GM04503 (cell line): ENCODE measurements around the gene TTLL11.

Source experiments
- DNase-seq: peaks from one replicate; pipeline ENCODE4 v3.0.0-alpha.2; 2012; ENCODE audit warnings: low read depth

The TTLL11 gene

DNA sequence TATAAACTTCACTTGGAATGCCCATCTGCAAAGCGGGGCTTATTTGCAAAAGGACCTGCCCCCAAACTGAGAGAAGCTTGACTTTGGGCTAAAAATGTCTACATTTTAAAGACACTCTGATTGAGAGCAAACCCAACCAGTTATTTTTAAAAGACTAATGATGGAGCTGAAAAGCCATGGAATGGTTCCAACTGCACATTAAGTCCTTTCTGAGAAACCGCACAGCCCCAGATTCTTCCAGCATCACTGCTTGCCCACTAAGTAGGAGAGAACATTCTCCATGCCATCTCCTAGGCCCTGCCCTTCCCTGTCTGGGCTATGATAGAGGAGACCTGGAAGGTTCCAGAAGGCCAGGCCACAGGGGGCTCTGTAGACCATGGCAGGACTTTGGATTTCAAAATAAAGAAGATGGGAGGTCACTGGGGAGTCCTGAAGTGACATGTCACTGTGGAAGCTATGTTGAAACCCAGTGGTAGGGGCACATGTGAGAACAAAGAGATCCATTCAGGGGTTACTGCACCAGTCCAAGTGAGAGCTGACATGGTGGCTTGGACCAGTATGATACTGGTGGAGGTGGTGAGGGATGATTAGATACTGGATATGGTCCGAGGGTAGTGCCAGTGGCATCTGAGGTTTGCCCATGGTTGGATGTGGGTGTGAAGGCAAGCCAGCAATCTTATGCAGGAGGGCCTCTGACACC is 262.5 kb downstream of the TTLL11 start:
- no peak for DNase-seq

DNA sequence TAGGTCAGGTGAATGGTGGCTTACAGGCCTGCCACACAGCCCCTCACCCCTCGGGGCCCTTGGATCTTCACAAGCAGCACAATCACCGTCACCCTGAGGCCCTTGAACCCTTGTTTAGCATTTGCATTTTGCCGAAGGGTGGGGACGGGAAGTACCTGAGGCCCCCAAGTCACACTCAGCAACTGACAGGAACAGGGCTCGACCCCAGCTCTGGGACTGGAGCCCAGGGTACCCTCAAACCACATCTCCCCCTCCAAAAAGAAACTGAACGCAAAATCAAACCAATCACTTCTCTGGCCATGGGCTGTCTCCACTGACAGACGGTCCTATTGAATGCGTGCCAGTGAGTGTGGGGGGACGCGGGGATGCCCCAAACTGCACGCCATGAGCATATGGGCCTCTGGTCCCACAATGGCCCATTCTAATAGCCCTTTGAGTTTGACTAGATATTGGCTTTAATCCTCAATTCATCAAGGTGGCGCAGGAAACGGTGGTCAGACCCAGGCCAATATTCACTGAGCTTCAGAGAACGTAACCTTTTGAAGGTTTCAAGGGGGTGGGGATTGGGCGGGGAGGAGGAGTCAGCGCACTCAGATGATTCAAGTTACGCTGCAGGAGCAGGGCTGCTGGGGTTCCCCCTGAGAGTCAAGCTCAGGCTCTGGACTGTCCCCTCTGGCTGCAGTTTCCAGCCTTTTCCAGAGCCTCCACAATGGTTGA is 265.7 kb downstream of the TTLL11 start:
- no peak for DNase-seq

DNA sequence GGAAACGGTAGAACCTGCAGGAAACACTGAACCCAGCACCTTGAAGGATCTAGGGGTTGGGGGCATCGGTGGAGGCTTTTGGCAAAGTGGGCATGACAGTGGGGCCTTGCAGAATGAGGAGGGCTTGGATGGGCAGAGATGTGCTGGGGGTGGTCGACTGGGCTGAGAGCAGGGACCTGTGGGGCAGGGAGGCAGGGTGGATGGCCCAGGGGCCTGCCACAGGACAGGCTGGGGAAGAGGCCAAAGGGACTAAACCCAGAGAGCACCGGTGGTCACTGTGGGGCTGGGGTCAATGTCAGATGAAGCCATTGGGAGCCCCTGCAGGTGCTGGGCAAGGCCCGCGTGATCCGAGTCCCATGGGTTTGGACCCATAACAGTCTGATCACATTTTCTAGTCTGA is 266.4 kb downstream of the TTLL11 start:
- no peak for DNase-seq

DNA sequence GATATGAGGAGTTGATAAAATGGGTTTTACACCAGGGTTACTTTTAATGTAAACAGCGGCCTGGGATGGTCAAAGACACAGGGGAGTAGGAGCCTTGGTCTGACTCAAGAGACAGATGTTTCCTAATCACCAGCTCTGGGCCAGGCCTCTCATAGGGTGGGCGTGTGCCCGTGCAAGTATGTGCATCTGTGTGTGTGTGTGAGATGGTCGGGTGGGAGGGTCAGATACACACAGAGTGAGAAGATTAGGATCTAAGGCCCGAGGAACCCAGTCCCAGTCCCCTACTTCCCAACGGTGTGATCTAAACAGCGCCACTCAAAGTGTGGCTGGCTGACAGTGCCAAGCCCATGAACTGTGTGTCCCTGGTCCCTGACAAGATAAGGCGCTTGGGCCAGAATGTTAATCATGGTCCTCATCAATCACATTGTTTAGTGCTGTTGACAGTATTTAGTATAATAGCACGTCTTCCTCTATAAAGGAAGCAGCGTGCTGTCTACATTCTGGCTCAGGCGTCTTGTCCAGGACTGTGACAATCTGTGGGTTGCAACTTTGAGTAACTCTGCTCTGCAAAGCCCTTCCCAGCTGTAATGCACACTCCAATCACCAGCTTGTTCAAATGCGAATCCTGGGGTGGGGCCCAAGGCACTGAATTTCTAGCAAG is 267.9 kb downstream of the TTLL11 start:
- DNase-seq = no peak

DNA sequence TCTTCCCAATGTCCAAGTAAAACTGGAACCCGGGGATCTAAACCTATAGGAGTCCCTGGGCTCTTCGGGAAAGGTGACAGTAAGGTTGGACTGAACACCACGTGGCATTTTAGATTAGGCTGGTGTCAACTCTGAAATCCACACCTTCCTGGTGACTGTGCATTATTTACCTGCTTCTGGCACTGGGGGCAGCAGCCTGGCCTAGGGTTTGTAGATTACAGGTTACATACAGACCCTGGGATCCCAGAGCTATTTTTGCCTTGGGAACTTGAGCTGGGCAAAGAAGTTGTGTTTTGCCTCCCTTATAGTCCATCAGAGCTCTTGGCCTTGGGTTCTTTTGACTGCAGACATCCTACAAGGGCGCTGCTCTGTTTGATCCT is 268.5 kb downstream of the TTLL11 start:
- DNase-seq = no peak

DNA sequence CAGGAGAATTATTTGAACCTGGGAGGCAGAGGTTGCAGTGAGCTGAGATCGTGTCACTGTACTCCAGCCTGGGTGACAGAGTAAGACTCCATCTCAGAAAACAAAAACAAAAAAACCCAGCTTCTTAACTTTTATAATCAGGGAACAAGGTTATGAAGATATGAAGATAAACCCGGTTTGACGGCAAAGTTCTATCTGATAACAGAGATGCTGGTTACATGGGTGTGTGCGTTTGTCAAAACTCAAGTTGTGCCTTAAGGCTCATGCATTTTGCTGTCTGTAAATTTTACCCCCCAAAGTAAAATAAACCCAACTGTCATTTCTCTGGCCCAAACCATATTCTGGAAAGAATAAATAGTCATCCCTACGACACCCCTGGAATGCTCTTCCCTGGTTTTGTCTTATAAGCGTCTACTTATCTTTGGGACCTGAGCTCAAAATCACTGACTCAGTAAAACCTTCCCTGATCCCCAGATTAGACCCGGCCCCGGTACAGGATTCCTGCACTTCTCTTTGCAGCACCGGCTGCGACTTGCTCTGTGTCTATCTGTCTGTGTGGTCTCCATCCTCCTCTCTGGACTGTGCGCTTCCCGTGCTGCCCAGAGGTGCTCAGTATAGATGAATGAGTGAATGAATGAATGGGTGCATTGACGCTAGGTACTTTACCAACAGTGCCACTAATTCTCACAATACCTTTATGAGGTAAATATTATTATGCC is 269.5 kb downstream of the TTLL11 start:
- no peak for DNase-seq

DNA sequence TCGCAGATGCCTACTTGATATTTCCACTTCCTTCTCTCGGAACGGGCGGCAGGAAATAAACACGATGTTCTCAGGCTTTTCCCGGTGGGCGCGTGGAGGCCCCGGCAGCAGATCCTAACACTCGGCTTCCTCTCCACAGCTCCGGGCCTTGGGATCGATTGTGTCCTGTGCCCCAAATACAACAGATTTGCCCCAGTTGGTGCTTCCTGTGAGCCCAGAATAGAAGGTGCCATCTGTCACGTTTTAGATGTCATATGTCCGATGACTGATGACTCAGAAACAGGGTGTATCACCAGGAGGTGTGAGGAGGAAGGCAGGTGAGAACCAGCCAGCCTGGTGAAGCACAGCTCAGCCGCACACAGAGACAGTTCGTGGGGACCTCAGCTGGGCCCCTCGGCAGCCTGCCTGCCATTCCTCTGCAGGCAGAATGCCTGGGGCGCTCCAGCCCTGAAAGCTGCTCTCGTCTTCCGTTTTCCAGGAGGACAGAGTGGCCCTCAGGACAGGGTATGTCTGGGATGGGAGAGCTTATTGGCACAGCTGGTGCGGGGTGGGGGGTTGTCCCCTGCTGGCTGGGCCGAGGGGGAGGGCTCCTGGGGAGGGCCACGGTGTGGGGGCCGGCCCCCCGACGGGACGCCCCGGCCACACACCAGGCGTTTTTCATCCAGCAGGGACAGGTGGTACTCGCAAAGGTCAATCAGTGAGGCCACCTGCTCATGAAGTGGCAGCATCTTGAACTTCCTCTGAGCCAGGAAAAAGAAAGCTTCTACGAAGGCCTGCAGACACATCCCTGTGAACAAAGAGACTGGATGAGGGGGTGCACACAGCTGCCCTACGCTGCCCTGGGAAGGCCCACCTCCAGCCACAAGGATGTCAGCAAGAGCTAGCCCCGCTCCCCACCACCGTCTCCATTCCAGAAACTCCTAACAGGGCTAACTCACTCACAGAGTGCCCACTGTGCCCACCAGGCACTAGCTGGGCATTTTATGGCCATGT is 270.7 kb downstream of the TTLL11 start:
- DNase-seq = no peak

DNA sequence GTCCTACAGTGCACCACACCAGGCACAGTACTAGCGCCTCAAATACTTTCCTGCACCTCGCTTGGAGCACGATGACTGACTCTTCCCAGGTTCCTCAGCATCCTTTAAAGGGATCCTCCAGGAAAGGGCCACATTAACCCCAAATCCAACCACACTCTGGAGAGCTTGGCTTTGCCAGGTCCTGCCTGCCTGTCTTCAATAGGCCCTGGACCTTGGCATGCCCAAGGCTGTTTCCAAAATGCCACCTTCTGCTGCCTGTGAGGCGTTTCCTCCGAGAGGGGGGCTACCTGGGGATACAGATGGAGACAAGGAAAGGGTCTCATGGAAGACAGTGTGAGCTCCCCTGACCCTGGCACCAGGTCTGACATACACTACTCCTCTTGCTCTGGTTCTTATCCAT is 271.8 kb downstream of the TTLL11 start:
- no peak for DNase-seq

DNA sequence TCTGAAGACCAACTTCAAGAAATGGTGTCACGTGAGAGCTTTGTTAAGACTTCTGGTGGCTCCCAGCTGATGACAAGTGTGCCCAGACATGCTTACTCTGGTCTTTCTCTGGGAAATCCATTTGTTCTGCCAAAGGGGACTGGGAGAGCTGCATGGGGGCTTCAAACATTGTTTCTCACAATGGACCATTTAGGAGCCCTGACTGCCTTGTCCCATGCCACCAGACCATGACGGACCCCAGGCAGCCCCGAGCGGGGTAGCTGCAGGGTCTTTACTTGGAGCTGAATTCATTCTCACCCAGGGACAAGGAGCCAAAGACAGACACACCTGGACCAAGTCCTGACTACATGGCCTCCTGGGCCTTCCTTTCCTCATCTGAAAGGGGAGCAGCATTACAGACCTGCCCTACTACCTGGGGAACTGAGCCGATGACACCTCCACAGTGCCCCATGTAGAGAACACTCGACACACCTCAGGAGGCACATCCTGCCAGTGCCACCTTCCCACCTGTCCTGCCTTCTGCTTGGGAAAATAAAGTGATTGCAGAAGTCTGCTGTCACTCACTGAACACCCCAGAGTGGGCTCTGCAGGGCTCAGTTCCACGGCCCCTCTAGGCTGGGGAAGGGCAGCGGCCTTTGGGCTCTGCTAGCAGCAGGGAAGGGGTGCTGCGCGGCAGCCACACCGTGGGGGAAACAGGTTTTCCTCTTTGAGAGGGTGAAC is 272.7 kb downstream of the TTLL11 start:
- DNase-seq = no peak

DNA sequence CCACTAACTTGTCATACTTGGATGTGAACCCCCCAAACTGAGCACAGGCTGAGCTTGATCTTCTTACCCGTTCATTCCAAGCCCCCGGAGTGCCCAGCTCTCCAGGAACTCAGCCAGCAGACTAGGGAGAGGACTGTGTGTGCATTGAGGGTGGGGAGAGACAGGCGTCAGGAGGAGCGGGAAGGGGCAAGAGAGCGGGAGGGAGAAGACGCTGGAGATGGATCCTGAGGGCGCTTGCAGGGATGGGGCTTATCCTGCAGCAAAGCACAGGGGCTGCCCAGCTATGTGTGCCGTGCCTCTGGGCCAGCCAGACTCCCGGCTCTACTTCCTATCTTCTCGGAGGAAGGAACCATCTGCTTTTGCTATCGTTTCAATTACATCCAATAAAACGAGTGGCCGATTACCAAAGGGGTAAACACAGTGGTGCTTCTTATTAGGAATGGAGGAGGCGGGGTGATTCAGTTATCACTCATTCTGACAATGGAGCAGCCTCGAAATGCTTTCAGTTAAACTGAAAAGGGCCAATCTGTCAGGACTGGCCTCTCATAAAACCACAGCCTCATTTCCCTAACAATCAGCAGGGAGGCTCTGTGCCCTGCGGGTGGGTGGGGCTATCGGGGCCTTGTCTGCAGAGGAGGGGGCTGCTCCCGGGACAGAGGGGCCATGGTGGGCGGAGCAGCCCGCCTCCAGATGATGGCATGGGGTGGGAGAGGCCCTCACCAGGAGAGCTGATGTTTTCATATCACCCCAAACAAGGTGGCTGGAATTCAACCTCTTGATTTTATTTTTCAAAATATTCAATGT is 273.5 kb downstream of the TTLL11 start:
- DNase-seq = no peak

DNA sequence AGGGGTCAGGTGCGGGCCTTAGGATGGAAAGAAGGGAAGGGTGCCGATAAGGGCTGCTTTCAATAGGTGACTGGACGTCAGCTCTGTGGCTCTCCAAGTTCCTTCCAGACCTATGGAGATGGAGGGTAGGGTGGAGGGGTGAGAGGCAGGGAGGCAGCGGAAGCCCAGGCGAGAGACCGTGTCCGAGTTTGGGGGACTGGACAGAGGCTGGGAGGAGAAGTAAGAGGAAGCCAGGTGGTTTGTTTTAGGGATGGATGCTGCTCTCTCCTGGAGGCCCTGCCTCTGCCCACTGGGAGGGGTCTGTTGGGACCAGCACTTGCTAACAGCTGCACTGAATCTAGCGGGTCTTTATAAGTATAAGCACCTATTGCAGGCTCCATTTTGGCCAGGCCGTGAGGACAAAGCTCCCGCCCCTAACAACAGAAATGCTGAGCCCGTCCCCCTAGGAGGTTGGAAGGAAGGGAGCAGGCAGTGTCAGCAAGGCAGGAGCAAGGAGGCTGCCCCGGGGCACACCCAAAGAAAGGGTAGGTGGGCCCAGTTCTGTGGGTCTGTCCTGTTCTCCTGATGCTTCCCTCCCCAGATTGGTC is 274.2 kb downstream of the TTLL11 start:
- DNase-seq = no peak

DNA sequence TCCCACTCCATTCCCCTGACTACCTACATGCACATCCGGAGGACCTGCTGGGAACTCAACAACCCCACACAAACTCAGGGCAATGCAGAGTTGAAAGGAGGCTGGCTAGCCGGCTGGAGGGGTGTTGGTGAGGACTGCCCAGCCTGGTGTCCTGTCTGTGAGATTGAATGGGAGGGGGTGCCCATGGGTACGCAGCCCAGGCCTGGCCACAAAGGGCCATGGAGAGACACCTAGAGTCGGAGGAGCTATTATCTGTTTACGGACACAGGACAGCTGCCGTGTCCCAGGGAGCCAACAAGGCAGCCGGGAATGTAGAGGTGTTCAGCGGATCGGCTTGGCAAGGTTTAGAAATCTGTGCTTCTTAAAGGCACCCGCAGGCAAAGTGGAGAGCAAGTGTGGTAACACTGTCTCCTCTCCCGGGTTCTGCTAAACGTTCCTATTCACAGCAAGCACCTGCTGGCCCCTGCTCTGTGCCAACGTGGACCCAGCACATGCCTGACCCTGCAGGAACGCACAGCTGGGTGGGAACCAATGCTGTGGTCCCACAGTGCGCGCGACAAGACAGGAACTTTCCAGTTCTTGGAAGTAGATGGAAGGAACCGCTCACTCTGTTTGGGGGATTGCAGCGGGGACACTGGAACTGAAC is 275.0 kb downstream of the TTLL11 start:
- DNase-seq = no peak

DNA sequence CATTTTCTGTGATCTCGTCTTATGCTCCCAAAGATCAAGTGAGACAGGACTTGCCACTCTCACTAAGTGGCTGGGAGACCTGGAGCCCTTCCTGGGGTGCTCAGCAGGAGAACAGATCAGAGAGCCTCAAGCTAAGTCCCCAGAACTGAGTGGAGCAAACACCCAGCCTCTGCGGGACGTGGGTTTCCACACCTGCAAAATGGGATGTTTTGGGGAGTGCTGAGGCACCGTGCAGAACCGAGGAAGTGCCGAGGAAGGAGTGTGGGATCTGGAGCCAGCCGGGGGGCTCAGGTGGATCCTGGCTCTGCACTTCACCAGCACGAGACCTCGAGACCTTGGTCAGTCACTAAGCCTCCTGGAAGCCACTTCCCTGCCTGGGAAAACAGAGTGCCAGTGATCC is 275.6 kb downstream of the TTLL11 start:
- DNase-seq = no peak

DNA sequence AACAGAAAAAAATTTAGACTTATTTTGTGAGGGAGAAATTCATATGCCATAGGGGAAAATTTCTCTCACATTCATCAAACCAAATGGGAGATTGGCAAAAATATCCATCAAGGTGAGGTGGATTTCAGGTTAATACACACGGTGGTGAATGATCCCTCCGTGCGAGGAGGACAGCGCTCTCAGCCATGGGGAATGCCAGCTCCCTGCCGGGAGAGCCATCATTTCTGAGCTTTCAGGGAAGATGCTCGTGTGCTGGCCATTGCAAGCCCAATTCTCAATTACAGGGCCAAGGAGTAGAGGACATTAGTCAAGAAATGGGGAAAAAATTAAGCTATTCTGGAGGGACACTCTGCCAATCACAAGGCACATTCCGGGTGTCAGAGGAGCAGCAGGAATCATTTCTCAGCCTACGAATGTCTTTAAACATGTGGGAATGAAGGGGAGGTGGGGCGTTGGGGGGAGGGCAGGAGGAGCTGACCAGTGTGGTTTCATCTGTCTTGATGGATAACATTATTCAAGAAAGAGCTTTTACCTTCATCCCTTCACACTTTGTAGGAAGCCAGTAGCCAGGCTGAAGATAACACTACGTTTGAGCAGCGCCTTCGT is 276.2 kb downstream of the TTLL11 start:
- no peak for DNase-seq

DNA sequence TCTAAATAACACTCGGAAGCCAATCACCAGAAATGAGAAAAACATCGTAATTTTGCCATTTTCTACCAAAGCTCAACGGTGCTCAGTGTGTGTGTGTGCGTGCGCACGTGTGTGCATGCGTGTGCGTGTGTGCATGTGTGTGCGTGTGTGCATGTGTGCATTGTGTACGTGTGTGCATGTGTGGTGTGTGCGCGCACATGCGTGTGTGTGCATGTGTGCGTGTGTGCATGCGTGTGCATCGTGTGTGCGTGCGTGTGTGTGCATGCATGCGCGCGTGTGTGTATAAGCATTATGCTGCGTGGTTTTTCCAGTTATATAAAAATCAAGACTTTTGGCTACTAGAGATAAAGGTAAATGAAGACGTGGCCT is 276.7 kb downstream of the TTLL11 start:
- DNase-seq = no peak

DNA sequence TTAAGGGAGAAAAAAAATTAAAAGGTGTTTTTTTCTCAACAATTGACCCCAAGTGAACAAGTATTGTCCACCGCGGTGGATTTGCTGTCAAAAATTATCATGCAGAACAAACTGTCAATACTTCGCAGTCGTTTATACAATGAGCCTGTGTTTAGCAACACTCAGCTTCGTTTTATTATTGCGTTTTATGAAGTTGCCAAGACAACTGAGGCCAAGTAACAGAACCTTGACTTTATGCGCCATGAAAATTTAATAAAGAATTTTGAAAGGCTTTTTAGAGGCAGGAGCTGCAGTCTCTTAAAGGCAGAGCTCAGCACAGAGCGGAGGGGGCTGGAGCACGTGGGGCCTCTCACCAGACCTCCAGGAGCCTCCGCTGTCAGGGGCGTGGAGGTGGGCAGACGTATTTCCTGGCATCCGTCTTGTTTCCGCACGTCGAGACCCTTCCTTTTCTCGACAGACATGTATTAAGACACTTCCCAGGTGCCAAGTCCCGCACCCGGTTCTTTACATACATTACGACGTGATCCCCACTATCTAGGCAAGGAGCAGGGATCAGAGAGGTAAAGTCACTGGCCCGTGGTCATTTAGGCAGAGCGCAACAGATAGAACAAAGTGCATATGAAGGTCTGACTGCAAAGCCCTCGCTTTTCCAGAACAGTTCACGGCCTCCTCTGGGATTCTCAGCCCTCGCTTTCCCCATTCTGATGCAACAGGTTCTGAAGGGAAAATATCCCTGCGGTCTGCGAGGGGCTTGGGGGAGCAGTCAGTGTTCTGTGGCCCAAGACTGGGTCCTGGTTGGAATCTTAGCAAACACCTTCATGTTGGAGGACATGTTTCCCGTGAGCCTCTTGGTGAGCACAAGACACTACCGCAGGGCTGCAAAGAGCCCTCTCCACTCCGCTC is 277.3 kb downstream of the TTLL11 start:
- no peak for DNase-seq

DNA sequence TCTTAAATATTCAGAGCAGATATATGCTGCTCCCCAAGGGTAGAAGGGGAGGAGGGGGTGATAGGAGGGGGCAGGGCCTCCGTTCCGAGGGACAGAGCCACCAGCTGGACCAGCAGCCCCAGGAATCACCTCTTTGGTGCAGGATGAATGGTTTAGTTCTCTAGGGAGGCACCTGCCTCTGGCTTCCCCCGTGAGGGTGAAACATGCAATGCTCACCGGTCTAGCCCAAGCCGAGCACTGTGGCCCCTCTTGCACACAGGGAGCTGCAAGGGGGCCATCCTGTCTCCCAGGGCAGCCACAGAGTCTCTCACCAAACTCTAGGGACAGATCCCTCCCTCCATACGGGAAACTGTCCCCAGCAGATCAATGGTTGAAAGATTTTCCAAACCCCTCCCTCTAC is 278.0 kb downstream of the TTLL11 start:
- no peak for DNase-seq

DNA sequence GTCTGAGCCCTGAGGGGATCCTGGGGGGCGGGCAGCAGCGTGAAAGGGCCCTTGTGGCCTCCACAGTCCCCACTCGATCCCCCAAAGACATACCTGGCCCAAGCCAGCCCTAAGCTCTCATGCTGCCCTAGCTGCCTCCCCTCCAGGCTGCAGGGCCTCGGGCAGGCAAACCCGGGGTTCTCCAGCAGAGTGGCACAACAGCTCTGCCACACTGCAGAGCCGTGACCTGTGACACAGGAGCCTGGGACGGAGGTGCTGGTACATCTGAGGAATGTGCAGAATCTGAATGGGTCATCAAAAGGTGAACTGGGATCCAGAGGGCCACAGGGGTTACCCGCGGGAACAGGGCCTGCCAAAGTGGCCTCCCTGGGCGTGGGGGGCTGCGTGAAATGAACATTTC is 278.5 kb downstream of the TTLL11 start:
- DNase-seq = no peak
